SH-SY5Y (cell line): ENCODE measurements around the gene SDC1.

Experiments
- GATA2 ChIP-seq: IDR thresholded peaks from 2 replicates; pipeline ENCODE4 v1.6.1; 2011; ENCODE audit warnings: mild to moderate bottlenecking, low read depth, low read length
- GATA3 ChIP-seq: IDR thresholded peaks from 2 replicates; pipeline ENCODE4 v1.6.1; 2011; ENCODE audit warnings: low read depth, mild to moderate bottlenecking, low read length, moderate library complexity

DNA sequence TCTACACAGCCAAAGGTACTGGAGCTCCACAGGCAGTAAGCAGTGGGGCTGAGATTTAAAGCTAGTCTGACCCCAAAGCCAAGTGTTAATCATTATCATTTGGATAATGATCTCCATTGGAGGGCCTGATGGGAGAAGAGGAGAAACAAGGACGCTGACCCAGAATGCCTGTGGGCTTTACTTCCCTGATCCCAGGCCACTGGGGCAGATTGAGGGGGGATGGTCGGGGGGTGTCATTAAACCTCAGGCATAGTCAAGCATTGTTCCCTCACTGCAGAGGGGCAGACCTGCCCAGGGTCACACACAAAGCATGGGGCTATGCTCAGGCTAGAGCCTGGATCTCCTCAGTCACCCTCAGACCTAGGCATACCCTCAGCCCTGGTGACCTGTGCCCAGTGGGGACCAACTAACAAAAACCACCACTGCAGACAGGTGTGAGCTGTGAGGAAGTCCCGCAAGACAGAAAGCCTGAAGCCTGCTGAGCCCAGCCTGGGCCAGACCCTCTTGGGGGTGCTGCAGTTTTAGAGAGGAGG, 53.4 kb downstream of the SDC1 start:
- TF ChIP-seq GATA2: no peak
- TF ChIP-seq GATA3: no peak
